ENCODE measurements around the gene SPTSSB. TPM values are rescaled to one million over a fixed set of nuclear protein-coding genes. Genes with fewer than 3 reads are reported as not detected.

The SPTSSB gene
- total RNA-seq, 1 experiment from 2014 or later, result 15.7 TPM

DNA sequence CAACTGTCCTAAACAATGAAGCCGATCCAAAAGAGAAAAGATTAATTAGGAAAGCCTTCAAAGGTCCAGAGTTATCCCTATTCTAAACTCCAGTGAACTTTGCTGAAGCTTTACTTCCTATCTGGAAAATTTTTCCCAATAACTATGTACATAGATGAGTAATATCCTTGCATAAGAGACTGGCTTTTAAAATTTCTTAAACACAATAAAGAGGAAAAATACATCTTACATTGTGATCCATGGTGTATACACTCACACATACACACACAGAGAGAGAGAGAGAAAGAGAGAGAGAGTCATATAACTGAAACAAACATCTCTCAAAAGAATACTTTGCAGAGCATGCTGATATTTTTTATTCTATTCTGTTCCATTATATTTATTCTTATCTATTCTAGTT lies 20.0 kb downstream of the SPTSSB start (continued):
- TF ChIP-seq ATF1 (CRISPR knock-in tag; IDR thresholded peaks at IDR 0.05), result no peak
- TF ChIP-seq, protein P1, sequence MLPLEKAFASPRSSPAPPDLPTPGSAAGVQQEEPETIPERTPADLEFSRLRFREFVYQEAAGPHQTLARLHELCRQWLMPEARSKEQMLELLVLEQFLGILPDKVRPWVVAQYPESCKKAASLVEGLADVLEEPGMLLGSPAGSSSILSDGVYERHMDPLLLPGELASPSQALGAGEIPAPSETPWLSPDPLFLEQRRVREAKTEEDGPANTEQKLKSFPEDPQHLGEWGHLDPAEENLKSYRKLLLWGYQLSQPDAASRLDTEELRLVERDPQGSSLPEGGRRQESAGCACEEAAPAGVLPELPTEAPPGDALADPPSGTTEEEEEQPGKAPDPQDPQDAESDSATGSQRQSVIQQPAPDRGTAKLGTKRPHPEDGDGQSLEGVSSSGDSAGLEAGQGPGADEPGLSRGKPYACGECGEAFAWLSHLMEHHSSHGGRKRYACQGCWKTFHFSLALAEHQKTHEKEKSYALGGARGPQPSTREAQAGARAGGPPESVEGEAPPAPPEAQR (CRISPR knock-in tag; IDR thresholded peaks at IDR 0.05), result no peak

DNA sequence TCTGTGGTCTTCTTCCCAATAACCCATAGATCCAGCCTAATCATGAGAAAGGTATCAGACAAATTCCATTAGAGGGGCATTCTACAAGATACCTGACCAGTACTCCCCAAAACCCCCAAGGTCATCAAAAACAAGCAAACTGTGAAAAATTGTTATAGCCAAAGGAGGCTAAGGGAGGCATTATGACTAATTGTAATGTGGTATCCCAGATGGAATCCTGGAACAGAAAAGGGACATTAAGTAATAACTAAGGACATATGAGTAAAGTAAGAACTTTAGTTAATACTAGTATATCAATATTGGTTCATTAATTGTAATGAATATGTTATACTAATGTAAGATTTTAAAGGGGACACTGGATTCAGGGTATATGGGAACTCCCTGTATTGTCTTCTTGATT lies 20.4 kb downstream of the SPTSSB start:
- no peak for DNase-seq (ENCODE audit: low spot score)
- ATAC-seq, result no peak
- no peaks in the 10 kb centered on the region for H3K27me3 Mint-ChIP-seq (ENCODE audit: low read depth)
- H3K27ac Mint-ChIP-seq, result no peak overlapping the region
- 0 out of 2 replicates have a peak, but pooled peaks cover under 1% of the 10 kb centered on the region for H3K36me3 Mint-ChIP-seq
- CTCF ChIA-PET, result no interaction called here
- peaks cover 7% of the 10 kb centered on the region for H3K4me1 Mint-ChIP-seq
- no peaks in the 10 kb centered on the region for H3K9me3 Mint-ChIP-seq
- POLR2A ChIA-PET, result no interaction called here
- TF ChIP-seq PRRX2 (CRISPR knock-in tag; IDR thresholded peaks at IDR 0.05) (no peak), JAZF1 (CRISPR knock-in tag; IDR thresholded peaks at IDR 0.05) (no peak), ZNF423 (CRISPR knock-in tag; IDR thresholded peaks at IDR 0.05) (no peak), GRHL2 (CRISPR knock-in tag; IDR thresholded peaks at IDR 0.05; ENCODE audit: insufficient replicate concordance, severe bottlenecking) (no peak), SMAD4 (CRISPR knock-in tag; IDR thresholded peaks at IDR 0.05) (no peak), JUN (CRISPR knock-in tag; IDR thresholded peaks at IDR 0.05) (no peak), ZNF138 (CRISPR knock-in tag; conservative IDR thresholded peaks at IDR 0.05) (no peak), IRF2 (CRISPR knock-in tag; IDR thresholded peaks at IDR 0.05; ENCODE audit: borderline replicate concordance, low read depth) (no peak)
- TF ChIP-seq, protein P2, sequence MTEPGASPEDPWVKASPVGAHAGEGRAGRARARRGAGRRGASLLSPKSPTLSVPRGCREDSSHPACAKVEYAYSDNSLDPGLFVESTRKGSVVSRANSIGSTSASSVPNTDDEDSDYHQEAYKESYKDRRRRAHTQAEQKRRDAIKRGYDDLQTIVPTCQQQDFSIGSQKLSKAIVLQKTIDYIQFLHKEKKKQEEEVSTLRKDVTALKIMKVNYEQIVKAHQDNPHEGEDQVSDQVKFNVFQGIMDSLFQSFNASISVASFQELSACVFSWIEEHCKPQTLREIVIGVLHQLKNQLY (CRISPR knock-in tag; IDR thresholded peaks at IDR 0.05), result no peak
- TF ChIP-seq, protein P3, sequence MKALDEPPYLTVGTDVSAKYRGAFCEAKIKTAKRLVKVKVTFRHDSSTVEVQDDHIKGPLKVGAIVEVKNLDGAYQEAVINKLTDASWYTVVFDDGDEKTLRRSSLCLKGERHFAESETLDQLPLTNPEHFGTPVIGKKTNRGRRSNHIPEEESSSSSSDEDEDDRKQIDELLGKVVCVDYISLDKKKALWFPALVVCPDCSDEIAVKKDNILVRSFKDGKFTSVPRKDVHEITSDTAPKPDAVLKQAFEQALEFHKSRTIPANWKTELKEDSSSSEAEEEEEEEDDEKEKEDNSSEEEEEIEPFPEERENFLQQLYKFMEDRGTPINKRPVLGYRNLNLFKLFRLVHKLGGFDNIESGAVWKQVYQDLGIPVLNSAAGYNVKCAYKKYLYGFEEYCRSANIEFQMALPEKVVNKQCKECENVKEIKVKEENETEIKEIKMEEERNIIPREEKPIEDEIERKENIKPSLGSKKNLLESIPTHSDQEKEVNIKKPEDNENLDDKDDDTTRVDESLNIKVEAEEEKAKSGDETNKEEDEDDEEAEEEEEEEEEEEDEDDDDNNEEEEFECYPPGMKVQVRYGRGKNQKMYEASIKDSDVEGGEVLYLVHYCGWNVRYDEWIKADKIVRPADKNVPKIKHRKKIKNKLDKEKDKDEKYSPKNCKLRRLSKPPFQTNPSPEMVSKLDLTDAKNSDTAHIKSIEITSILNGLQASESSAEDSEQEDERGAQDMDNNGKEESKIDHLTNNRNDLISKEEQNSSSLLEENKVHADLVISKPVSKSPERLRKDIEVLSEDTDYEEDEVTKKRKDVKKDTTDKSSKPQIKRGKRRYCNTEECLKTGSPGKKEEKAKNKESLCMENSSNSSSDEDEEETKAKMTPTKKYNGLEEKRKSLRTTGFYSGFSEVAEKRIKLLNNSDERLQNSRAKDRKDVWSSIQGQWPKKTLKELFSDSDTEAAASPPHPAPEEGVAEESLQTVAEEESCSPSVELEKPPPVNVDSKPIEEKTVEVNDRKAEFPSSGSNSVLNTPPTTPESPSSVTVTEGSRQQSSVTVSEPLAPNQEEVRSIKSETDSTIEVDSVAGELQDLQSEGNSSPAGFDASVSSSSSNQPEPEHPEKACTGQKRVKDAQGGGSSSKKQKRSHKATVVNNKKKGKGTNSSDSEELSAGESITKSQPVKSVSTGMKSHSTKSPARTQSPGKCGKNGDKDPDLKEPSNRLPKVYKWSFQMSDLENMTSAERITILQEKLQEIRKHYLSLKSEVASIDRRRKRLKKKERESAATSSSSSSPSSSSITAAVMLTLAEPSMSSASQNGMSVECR (CRISPR knock-in tag; IDR thresholded peaks at IDR 0.05; ENCODE audit: borderline replicate concordance), result no peak
- TF ChIP-seq, protein P4, sequence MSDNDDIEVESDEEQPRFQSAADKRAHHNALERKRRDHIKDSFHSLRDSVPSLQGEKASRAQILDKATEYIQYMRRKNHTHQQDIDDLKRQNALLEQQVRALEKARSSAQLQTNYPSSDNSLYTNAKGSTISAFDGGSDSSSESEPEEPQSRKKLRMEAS (CRISPR knock-in tag; IDR thresholded peaks at IDR 0.05), result no peak
- TF ChIP-seq, protein P5, sequence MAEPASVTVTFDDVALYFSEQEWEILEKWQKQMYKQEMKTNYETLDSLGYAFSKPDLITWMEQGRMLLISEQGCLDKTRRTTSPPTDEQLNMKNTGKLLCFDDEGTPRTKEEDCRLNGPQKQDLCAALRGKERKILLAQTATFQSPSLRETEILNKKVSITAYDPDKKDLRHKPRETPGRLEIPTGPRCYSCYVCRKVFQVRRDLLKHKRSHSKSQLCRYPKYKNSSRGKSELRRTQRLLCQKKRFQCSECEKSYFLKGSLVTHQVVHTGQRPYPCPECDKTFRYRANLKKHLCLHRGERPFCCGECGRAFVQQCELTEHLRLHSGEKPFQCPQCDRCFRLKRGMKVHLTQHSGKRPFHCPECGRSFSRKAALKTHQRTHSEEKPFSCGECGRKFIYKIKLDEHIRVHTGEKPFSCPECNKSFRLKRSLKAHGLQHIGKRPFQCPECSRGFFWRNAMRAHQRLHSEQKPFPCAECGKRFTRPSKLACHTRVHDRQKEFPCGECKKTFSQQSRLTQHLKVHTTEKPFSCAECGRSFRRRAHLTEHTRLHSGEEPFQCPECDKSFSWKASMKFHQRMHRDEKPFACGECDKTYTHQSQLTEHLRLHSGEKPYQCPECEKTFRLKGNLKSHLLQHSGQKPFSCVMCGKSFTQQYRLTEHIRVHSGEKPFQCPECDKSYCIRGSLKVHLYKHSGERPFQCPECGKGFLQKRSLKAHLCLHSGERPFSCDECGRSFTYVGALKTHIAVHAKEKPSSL (CRISPR knock-in tag; conservative IDR thresholded peaks at IDR 0.05), result no peak
- TF ChIP-seq, protein P6, sequence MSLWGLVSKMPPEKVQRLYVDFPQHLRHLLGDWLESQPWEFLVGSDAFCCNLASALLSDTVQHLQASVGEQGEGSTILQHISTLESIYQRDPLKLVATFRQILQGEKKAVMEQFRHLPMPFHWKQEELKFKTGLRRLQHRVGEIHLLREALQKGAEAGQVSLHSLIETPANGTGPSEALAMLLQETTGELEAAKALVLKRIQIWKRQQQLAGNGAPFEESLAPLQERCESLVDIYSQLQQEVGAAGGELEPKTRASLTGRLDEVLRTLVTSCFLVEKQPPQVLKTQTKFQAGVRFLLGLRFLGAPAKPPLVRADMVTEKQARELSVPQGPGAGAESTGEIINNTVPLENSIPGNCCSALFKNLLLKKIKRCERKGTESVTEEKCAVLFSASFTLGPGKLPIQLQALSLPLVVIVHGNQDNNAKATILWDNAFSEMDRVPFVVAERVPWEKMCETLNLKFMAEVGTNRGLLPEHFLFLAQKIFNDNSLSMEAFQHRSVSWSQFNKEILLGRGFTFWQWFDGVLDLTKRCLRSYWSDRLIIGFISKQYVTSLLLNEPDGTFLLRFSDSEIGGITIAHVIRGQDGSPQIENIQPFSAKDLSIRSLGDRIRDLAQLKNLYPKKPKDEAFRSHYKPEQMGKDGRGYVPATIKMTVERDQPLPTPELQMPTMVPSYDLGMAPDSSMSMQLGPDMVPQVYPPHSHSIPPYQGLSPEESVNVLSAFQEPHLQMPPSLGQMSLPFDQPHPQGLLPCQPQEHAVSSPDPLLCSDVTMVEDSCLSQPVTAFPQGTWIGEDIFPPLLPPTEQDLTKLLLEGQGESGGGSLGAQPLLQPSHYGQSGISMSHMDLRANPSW (CRISPR knock-in tag; conservative IDR thresholded peaks at IDR 0.05; ENCODE audit: low read depth), result no peak
- no peak overlapping the region for H3K4me3 Mint-ChIP-seq
